Limb (tissue), 2 donors: ENCODE measurements around the gene EIF2B5.

ENCODE experiments used
- DNase-seq, 2 donors: peaks; one replicate each; pipeline ENCODE4 v3.0.0-alpha.2; 2016; ENCODE audit errors: extremely low spot score in 2 of 2

EIF2B5 gene

DNA sequence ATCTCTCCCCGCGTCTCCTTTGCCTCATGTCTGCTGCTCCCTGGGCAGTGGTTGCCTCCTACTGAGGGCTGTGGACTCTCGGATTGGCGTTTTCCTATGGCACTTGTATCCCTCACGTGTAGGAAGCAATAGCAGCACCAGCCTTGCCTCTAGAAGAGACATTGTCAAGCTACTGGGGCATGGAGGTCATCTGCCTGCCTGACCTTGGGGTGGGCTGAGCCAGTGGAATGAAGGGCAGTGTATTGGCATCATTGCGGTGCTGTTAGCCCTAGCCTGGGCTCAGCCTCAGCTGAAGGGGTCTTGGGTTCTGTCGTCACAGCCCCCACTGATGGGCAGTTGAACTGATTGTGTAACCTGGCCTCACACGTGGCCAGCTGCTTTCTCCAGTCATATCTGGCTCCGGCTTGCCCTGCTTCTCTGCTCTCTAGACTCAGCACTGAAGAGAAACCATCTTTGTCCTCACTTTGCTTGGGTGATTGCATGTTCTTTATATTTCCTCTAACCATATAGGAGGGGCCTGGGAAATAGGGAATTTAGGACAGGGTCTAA is 58.9 kb downstream of the EIF2B5 start:
- DNase-seq, result no peak
